Activated CD4-positive, alpha-beta T cell treated with anti-CD3 and anti-CD28 coated beads, Interleukin-2, amount 50 U/mL, for 48 hours (primary cell): ENCODE measurements around the gene TCF7L2.

Experiments
- DNase-seq, 2 experiments: peaks; one replicate each; pipeline ENCODE4 v3.0.0-alpha.2; 2020

TCF7L2 gene

DNA sequence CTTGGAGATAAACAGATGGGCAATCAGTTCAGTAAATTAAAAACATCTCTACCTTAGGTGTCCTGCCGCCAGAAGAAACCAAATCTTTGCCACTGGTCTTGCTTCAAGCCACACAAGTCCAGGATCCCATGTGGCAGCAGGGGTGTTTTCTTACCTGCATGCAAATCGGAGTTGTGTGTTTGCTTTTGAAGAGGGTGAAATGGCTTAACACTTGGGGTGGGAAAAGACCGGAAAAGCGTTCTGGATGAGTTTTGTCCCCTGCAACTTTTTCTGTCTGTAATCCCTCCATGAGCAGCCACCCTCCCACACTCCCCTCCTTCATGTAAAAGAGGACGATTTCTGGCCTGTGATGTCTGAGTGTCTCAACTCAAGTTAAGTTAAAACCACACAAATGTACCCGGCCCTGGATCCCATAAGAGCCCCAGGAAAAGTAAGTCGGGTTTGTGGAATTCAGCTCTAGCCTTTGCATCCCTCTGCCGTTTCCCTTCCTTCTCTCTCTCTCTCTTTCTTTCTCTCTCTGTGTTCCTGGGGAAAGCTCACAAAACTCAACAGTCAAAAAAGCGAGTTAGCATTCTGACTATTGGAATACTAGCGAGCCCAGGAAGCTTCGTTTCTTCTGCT is 178.5 kb downstream of the TCF7L2 start:
- no peak for DNase-seq

DNA sequence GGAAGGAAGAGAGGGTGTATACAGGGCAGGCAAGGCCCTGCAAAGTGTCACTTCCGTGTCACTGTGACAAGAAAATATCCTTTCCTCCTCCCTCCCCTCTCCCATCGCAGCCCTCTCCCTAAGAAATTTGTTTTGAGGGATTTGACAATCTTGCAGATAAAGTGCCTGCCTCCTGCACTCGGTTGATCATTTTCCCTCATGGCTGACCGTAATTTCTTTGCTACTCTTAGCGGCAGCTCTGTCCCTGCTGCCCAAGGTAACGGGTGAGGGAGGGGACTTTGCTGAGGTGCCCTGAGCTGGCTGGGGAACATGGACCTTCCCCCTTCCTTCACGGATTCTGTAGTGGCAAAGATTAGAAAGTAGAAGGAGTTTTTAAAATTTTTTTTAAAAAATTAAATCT is 179.1 kb downstream of the TCF7L2 start:
- DNase-seq: no peak

DNA sequence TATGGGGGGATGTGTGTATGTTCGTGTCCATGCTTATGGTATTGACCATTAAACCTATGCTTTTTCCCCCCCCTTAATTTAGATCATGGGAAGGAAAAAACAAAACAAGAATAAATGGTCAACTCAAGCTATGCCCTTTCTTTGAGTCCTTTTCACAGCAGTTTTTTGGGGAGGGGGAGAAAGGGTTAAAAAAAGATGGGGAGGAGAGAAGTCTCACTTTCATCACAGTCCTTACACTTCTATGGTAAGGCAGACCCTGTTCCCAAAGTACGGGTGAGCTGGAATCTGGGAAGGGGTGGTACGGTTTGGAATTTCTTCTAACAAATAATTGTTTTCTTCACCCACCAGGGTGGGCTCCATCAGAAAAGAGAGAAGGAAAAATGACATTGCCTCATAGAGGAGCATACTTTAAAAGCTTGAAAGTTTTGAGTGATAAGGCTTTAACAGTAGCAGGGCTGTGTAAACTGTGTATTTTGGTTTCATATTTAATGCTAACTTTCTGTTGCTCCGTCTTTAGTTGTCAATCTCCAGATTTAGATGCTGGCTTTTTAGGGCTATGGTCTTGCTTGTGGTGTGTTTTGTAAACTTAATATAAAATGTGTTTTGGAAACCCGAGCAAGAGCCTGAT is 180.1 kb downstream of the TCF7L2 start:
- DNase-seq: no peak

GRCh38 chr10:113131613-113132261 is 181.7 kb downstream of the TCF7L2 start:
- no peak for DNase-seq

DNA sequence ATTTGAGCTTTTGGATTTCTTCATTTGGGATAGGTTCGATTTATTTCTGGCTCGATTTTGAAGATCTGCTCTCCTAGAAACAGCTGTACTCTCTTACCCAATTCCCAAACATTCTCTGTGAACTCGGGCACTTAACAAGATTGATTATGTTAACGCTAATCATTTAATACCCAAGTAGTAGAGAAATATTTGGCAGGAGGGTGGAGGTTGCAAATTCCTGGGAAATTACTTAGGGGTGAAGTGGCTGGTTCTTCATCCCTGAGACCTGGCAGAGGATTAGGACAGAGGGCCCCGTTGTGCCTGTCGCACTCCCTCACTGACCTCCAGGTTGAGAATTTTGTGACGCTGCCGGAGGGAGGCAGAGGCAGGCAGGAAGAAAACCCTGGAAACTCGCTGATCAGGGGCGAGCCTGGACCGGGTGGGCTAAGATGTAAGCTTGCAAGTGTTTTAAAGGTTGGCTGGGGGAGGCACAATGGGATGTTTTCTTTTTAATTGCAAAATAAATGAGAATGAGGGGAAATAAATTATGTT is 182.6 kb downstream of the TCF7L2 start:
- no peak for DNase-seq

GRCh38 chr10:113133497-113134115 is 183.6 kb downstream of the TCF7L2 start:
- no peak for DNase-seq

- DNase-seq: no peak
Observed at GRCh38 chr10:113135025-113135424, 185.0 kb downstream of the TCF7L2 start.

DNA sequence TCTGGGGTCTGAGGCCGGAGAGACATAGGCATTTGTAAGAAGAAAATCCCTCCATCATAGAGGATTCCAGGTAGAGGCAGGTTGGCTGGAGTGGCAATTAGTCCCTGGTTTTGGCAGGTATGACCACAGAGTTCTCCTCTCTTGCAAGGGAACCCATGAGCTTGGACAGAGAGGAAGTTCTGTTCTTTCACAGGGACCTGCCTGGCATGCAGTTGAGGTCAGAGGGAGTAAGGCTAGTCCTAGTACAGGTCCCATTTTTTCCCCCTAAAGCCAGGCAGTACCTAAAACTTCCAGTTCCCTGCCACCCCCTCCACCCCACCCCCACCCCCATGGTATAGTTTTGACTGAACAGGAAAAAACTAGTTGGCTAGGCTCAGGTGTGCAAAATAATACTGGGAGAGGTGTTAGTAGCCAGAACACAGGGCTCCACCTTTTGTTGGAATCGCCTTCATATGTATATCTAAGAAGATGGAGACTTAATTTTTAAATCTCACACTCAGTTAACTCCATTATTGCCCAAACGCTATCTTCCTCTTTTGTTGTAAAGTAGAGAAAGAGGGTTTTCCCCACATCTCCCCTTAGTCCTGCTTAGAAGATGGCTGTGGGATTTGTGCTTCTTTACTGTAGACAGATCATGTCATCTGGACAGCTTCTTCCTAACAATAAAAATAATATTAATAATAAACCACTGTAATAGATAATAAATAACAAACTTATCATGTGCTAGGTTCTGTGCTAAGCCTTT is 188.1 kb downstream of the TCF7L2 start:
- DNase-seq: no peak

DNA sequence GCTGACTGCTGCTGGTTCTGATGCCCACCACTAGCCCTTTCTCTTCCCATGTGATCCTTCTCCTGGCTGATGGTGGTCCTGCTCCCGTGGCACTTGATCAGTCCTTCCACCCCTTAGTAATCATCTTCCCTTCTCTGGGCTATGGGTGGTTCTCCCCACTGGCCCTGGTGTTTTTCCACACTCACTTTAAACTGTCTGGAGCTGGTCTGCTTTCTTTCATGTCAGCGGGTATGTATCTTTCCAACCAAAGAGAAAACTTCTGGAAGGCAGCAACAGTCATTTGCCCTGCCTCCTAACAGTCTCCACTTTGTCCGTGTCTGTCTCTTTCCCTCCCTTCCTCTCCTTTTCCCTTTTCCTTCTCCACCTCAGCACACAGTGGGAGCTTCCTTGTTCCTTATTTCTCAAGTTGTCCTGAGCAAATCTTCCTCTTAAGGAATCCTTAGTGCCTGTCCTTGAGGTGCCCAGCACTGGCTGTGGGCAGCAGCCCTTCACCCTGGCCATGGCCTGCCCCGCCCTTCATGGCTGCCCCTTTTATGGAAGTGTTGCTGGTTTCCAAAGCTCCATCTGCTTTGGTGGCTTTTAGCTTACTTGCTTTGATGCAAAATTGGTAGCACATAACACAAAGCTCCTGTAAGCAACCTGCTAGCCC is 189.0 kb downstream of the TCF7L2 start:
- no peak for DNase-seq

DNA sequence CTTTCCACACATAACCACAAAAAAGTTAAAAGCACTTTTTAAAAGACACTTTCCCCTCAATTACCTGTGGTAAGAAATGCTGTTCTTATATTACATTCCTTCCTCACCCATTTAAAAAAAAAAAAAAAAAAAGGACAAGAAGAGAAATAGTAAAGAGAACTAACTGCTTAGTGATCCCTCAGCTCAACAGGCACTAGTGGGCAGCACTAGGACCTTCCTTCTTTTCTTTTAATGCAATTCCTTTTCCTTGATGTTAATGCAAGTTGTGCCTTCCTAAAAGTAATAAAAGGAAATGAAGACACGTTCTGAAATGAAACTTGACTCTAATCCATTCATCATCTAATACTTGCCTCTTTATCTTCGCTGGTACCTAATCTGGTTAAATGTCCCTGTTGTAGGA is 189.7 kb downstream of the TCF7L2 start:
- no peak for DNase-seq

DNA sequence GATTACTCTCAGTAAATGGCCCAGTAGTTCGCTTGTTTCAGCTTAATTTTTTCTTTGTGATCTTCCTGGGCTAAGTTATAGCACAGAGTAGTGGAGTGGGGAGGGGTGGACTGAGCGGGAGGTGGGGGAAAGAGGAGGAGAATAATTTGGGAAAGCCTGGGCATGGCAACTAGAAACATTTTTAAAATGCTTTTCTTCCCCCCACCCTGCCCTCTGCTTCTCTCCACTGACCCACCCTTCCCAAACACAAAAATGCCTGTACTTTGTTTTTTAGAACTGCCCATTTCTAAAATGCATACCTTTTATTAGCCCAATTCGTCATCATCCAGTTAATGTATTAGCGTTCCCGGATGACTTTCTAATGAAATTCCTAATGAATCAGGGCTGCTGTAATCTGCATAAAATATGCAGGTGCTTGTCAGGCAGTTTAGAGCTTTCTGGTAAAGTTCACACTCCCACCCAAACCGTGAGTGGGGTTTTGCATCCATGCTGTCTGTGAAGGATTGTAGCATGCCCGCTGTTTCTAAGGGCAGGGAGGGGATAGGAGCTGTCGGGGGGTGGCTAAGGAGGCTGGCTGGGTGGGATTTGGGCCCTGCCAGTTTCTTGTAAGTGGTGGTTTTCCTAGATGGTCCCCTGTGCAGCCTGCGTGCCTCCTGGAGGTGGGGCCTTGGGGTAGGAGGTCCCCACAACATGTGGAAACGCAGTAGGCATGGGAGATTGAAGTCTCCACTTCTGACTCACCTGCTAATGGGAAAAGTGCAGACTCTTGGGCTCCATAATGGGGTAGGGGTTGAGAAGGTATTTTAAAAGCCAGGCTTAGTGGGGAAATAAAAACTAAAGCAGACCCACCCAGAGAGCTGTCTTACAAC is 190.3 kb downstream of the TCF7L2 start:
- no peak for DNase-seq

DNA sequence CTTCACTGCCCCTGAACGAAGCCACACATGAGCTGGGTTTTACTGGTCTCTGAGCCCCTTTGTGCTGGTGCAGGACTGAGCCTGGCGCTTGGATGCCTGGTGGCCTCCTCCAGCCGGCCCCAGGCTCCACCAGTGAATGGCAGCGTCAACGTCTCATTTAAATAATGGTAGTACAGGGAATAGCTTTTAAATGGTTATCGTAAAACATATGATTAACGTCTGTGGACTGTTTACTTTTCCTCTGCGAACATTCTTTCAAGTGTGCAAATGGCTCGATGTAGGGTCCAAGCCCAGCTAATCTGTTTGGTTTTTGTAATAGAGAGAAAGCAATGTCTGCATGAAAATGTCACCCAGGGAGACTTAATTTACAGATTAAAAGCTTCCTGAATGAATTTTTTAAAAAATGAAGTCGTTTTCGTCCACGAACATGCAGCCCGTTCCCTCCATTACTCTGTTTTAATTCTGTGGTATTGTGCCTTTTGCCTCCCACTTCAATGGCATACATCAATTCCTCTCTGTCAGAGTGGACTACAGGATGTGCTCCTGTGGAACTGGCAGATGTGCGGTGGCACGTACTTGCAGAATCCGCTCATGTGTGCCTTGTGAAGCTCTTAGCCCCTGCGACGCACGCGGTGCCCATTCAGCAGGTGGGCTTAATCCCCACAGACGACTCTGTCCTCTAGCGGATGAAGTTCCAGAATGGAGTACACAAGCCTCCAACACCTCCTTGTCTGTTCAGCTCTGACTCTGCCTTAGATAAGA is 192.7 kb downstream of the TCF7L2 start:
- DNase-seq: no peak

- no peak for DNase-seq
Observed at GRCh38 chr10:113144576-113144975, 194.5 kb downstream of the TCF7L2 start.

DNA sequence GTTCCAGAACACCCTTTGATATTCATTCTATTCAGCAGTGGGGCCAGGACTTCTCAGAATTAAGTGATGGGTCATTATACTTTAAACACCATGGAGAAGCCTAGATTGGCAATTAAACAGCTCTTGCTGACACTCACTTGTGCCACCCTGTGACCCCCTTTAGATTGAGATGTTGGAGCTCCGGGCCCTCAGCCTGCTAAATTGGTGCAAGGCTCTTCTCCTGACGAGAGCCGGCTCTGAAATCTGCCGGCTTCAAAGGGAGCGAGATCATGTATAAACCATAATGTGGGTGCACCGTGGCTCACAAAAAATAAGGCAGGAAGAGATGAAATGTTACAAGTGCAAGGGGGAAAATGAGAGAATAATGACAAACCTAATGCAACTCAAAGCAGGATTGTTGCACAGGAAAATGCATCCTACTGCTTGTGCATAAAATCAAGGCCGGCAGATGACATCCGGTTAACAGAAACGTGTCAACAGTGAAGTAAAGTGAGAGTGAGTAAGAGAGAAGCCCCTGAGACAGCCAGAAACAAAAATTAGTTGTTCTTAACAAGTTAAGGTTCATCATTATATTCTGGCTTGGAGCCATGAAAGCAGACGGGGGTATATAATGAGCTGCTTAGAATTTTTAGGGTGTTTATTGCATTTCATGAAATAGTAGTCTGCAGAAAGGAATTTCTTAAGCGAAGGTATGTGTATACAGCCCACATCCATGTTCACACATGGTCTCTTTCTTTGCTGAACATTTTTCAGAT is 198.2 kb downstream of the TCF7L2 start:
- DNase-seq: no peak

DNA sequence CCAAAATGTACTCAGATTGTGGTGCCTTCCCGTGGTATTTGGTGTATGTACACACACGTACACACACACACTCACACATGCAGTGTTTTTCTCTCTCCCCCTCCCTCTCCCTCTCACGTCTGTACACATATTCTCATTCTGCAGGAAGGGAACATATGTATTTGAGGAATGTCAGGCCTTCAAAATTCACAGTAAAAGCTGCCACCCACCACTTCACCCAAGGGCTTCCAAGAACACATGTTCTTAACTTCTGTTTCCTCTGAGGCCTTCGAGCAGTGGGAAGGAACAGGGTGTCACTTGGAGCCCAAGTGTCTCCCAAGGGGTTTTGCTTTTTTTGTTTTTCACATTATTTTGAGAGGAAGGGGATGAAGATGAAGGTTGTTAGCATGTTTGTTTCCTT is 198.9 kb downstream of the TCF7L2 start:
- no peak for DNase-seq

DNA sequence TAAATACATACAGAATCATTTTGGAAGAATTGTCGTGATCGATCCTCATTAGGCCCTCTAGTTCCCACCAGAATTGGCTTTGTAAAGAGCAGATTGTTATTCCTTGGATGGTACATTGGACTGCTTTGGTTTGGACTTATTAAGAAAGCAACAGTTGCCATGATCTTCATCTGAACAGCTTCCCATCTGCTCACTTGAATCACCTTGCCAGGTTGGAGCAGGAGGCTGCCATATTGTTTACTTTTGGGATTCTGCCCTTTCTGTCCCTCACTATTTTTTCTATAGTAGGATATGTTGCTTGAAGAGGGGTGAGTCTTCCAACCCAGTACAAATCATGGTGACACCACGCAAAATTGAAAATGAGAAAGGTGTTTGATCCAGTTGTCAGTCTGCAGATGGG is 199.6 kb downstream of the TCF7L2 start:
- DNase-seq: no peak

DNA sequence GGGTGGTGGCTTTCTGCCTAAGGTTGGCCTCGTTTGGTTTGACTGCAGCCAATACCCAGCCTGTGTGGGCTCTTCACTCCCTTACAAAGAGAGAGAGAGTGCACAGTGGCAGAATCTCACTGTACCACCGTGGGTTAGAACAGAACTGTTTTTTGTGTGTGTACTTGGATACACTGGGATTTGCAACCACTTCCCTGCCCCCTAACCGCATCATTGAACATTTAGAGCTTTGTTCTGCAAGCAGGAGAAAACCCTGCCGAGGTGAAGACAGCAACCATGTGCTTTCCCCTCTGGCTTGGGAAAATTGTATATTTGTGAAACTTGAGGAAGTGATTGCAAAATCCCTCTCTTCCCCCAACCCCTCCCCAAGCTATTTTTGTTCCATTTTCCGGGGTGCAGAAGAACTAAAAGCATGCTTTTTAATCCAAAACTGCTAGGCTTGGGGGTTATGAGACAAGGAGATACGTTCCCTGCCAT is 201.2 kb downstream of the TCF7L2 start:
- DNase-seq: no peak

- DNase-seq: no peak
Observed at GRCh38 chr10:113153493-113154102, 203.6 kb downstream of the TCF7L2 start.

GRCh38 chr10:113157441-113157840 is 207.4 kb downstream of the TCF7L2 start:
- no peak for DNase-seq
